Activated naive CD8-positive, alpha-beta T cell treated with anti-CD3 and anti-CD28 coated beads for 36 hours (primary cell): ENCODE results near the gene CAVIN3. TPM values are rescaled to one million over a fixed set of nuclear protein-coding genes. Genes with fewer than 3 reads are reported as not detected.
"Not testable (repeated sequence)": the region's sequence is repeated elsewhere in the genome, so short reads cannot be mapped to it uniquely, and the experiment has no call there.

Source experiments
- DNase-seq: peaks from one replicate; pipeline ENCODE4 v3.0.0; 2021
- H3K27ac Mint-ChIP-seq: one replicate; pipeline ENCODE4 v1.8.0; 2022; ENCODE audit warnings: mild to moderate bottlenecking, moderate library complexity, mixed read lengths
- H3K27me3 Mint-ChIP-seq: one replicate; pipeline ENCODE4 v1.8.0; 2022; ENCODE audit warnings: mild to moderate bottlenecking, mixed read lengths
- H3K36me3 Mint-ChIP-seq: one replicate; pipeline ENCODE4 v1.8.0; 2021; ENCODE audit warnings: mild to moderate bottlenecking, mixed read lengths
- H3K4me1 Mint-ChIP-seq: one replicate; pipeline ENCODE4 v1.8.0; 2021; ENCODE audit warnings: mixed read lengths
- H3K4me3 Mint-ChIP-seq: one replicate; pipeline ENCODE4 v1.8.0; 2022; ENCODE audit warnings: mild to moderate bottlenecking, moderate library complexity, mixed read lengths
- H3K9me3 Mint-ChIP-seq: one replicate; pipeline ENCODE4 v1.8.0; 2022; ENCODE audit warnings: mixed read lengths
- total RNA-seq, 2 experiments: library from RNA; stranded (reverse); gene quantifications; one replicate each; pipeline ENCODE4 v1.2.3, GENCODE V29; 2021

Gene CAVIN3
- total RNA-seq, 2 experiments from 2014 or later: 26.3 to 30.0 TPM

- Mint-ChIP-seq H3K4me3 (no peak overlapping the region), H3K27me3 (peaks cover 58% of the 10 kb centered on the region), H3K36me3 (no peaks in the 10 kb centered on the region), H3K9me3 (no peaks in the 10 kb centered on the region), H3K27ac (no peak overlapping the region), H3K4me1 (peaks cover 5% of the 10 kb centered on the region)
- DNase-seq: no peak
Observed at GRCh38 chr11:6312106-6312505, 8.2 kb downstream of the CAVIN3 start.

GRCh38 chr11:6307876-6308275, 12.4 kb downstream of the CAVIN3 start:
- H3K27ac Mint-ChIP-seq: no peak overlapping the region
- DNase-seq: no peak
- no peaks in the 10 kb centered on the region for H3K36me3 Mint-ChIP-seq
- H3K27me3 Mint-ChIP-seq: peaks cover 35% of the 10 kb centered on the region
- no peaks in the 10 kb centered on the region for H3K9me3 Mint-ChIP-seq
- H3K4me1 Mint-ChIP-seq: no peaks in the 10 kb centered on the region
- H3K4me3 Mint-ChIP-seq: no peak overlapping the region

GRCh38 chr11:6305297-6305696, 15.0 kb downstream of the CAVIN3 start:
- Mint-ChIP-seq H3K36me3 (no peaks in the 10 kb centered on the region), H3K4me3 (no peak overlapping the region), H3K9me3 (no peaks in the 10 kb centered on the region), H3K27me3 (peaks cover 28% of the 10 kb centered on the region), H3K4me1 (no peaks in the 10 kb centered on the region), H3K27ac (no peak overlapping the region)
- no peak for DNase-seq

- Mint-ChIP-seq H3K9me3 (no peaks in the 10 kb centered on the region), H3K27me3 (peaks cover 28% of the 10 kb centered on the region)
- DNase-seq: no peak
Observed at GRCh38 chr11:6303661-6304060, 16.6 kb downstream of the CAVIN3 start.

GRCh38 chr11:6301096-6301495, 19.2 kb downstream of the CAVIN3 start:
- Mint-ChIP-seq H3K27ac (no peak overlapping the region), H3K9me3 (no peaks in the 10 kb centered on the region), H3K4me1 (peaks cover 3% of the 10 kb centered on the region), H3K27me3 (peaks cover 13% of the 10 kb centered on the region), H3K4me3 (no peak overlapping the region), H3K36me3 (no peaks in the 10 kb centered on the region)
- no peak for DNase-seq

More at GRCh38 chr11:6303661-6304060, 16.6 kb downstream of the CAVIN3 start:
- Mint-ChIP-seq H3K4me3 (no peak overlapping the region), H3K36me3 (no peaks in the 10 kb centered on the region), H3K4me1 (no peaks in the 10 kb centered on the region), H3K27ac (no peak overlapping the region)

GRCh38 chr11:6300325-6300724, 20.0 kb downstream of the CAVIN3 start:
- no peak overlapping the region for H3K27ac Mint-ChIP-seq
- H3K9me3 Mint-ChIP-seq: no peaks in the 10 kb centered on the region
- peaks cover 3% of the 10 kb centered on the region for H3K4me1 Mint-ChIP-seq
- no peak overlapping the region for H3K4me3 Mint-ChIP-seq
- no peak for DNase-seq
- H3K36me3 Mint-ChIP-seq: no peaks in the 10 kb centered on the region
- H3K27me3 Mint-ChIP-seq: peaks cover 8% of the 10 kb centered on the region

GRCh38 chr11:6298605-6299004, 21.7 kb downstream of the CAVIN3 start:
- no peaks in the 10 kb centered on the region for H3K36me3 Mint-ChIP-seq
- H3K9me3 Mint-ChIP-seq: no peaks in the 10 kb centered on the region
- H3K4me1 Mint-ChIP-seq: peaks cover 3% of the 10 kb centered on the region

GRCh38 chr11:6297831-6298230, 22.5 kb downstream of the CAVIN3 start:
- Mint-ChIP-seq H3K9me3 (no peaks in the 10 kb centered on the region), H3K4me3 (no peak overlapping the region), H3K4me1 (peaks cover 3% of the 10 kb centered on the region), H3K27me3 (peaks cover 4% of the 10 kb centered on the region), H3K27ac (no peak overlapping the region), H3K36me3 (no peaks in the 10 kb centered on the region)
- no peak for DNase-seq

More at GRCh38 chr11:6298605-6299004, 21.7 kb downstream of the CAVIN3 start:
- DNase-seq: peak; percentile 22
- H3K4me3 Mint-ChIP-seq: no peak overlapping the region
- no peak overlapping the region for H3K27ac Mint-ChIP-seq
- peaks cover 4% of the 10 kb centered on the region for H3K27me3 Mint-ChIP-seq

- DNase-seq: no peak
- Mint-ChIP-seq H3K4me1 (no peaks in the 10 kb centered on the region), H3K27me3 (peaks cover 56% of the 10 kb centered on the region), H3K27ac (no peak overlapping the region), H3K9me3 (no peaks in the 10 kb centered on the region), H3K4me3 (no peak overlapping the region), H3K36me3 (no peaks in the 10 kb centered on the region)
Observed at GRCh38 chr11:6285019-6285418, 35.3 kb downstream of the CAVIN3 start.

- peaks cover 50% of the 10 kb centered on the region for H3K27me3 Mint-ChIP-seq
- no peaks in the 10 kb centered on the region for H3K36me3 Mint-ChIP-seq
- H3K4me1 Mint-ChIP-seq: no peaks in the 10 kb centered on the region
- no peaks in the 10 kb centered on the region for H3K9me3 Mint-ChIP-seq
- H3K4me3 Mint-ChIP-seq: no peak overlapping the region
- H3K27ac Mint-ChIP-seq: no peak overlapping the region
- no peak for DNase-seq
Observed at GRCh38 chr11:6284250-6284649, 36.1 kb downstream of the CAVIN3 start.

- Mint-ChIP-seq H3K4me3 (no peak overlapping the region), H3K27me3 (peaks cover 50% of the 10 kb centered on the region), H3K9me3 (no peaks in the 10 kb centered on the region), H3K27ac (no peak overlapping the region), H3K36me3 (no peaks in the 10 kb centered on the region), H3K4me1 (no peaks in the 10 kb centered on the region)
- no peak for DNase-seq
Observed at GRCh38 chr11:6283453-6284023, 36.8 kb downstream of the CAVIN3 start.

GRCh38 chr11:6280809-6281208, 39.5 kb downstream of the CAVIN3 start:
- H3K4me1 Mint-ChIP-seq, DNase-seq, H3K27ac Mint-ChIP-seq, H3K4me3 Mint-ChIP-seq, H3K36me3 Mint-ChIP-seq, H3K9me3 Mint-ChIP-seq: not testable (repeated sequence)
- H3K27me3 Mint-ChIP-seq: peaks cover 62% of the 10 kb centered on the region

- Mint-ChIP-seq H3K36me3 (peaks cover 2% of the 10 kb centered on the region), H3K4me3 (no peak overlapping the region), H3K9me3 (no peaks in the 10 kb centered on the region), H3K4me1 (no peaks in the 10 kb centered on the region), H3K27ac (no peak overlapping the region), H3K27me3 (peaks cover 68% of the 10 kb centered on the region)
- DNase-seq: no peak
Observed at GRCh38 chr11:6273188-6273587, 47.1 kb downstream of the CAVIN3 start.

GRCh38 chr11:6271598-6271997, 48.7 kb downstream of the CAVIN3 start:
- DNase-seq: no peak
- Mint-ChIP-seq H3K4me3 (no peak overlapping the region), H3K36me3 (peaks cover 2% of the 10 kb centered on the region), H3K27me3 (peaks cover 54% of the 10 kb centered on the region), H3K9me3 (no peaks in the 10 kb centered on the region), H3K27ac (no peak overlapping the region), H3K4me1 (no peaks in the 10 kb centered on the region)

GRCh38 chr11:6270584-6271246, 49.6 kb downstream of the CAVIN3 start:
- Mint-ChIP-seq H3K36me3 (peaks cover 2% of the 10 kb centered on the region), H3K4me1 (no peaks in the 10 kb centered on the region), H3K4me3 (no peak overlapping the region)

GRCh38 chr11:6269994-6270393, 50.3 kb downstream of the CAVIN3 start:
- DNase-seq: no peak
- Mint-ChIP-seq H3K9me3 (no peaks in the 10 kb centered on the region), H3K27me3 (peaks cover 48% of the 10 kb centered on the region), H3K36me3 (peaks cover 2% of the 10 kb centered on the region), H3K27ac (no peak overlapping the region), H3K4me3 (no peak overlapping the region), H3K4me1 (no peaks in the 10 kb centered on the region)

More at GRCh38 chr11:6270584-6271246, 49.6 kb downstream of the CAVIN3 start:
- no peak overlapping the region for H3K27ac Mint-ChIP-seq
- H3K9me3 Mint-ChIP-seq: no peaks in the 10 kb centered on the region
- peaks cover 51% of the 10 kb centered on the region for H3K27me3 Mint-ChIP-seq
- DNase-seq: no peak
